ENCODE measurements around the gene RHBDD3. TPM values are rescaled to one million over a fixed set of nuclear protein-coding genes. Genes with fewer than 3 reads are reported as not detected.

The RHBDD3 gene
- 10 to 100 TPM; 30.0 to 34.7 TPM for total RNA-seq

DNA sequence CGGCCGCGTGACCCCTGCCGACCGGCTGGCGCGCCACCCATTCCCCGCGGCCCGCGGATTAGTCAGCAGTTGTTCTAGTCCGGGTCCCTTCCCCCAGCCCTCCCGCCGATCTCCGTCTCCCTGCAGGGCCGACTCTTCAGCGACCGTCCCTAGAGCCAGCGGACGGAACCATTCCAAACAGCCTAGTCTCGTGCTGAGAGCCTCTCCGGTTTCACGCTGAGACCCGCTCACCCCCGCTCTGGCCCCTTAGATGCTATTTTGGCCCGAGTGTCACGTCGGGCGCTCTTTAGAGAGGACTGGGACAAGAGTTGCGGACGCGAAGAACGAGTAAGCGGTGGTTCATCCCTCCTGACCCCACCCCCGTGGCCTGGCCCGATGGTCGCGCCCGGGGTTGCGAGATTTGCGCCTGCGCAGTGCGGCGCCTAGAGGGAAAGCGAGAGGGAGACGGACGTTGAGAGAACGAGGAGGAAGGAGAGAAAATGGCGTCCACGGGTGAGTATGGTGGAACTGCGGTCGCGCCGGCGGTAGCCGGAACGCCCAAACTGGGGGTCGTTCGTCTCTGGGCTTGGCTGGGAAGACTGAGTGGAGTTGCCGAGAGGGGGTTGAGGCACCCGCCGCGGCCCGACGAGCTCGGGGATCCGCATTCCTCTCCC, at the start of gene RHBDD3, which contains the start of gene EWSR1:
Gene RHBDD3, minus strand, starts transcription at position 124 of the 653 bp plus-strand sequence. CDS start 2,355 bp downstream, outside the sequence.
Gene EWSR1, plus strand, starts transcription at position 411 of the 653 bp plus-strand sequence. Its CDS starts 69 bp downstream, at position 480.
- POLR2A ChIA-PET = interaction anchor here (0.6 to 1.1 kb wide), 9 partner anchors 17 to 151 kb away, joined by 3 to 6 read pairs (median 4); partner anchors contain the start of gene AP1B1
- ATAC-seq = peak; percentile 87

DNA sequence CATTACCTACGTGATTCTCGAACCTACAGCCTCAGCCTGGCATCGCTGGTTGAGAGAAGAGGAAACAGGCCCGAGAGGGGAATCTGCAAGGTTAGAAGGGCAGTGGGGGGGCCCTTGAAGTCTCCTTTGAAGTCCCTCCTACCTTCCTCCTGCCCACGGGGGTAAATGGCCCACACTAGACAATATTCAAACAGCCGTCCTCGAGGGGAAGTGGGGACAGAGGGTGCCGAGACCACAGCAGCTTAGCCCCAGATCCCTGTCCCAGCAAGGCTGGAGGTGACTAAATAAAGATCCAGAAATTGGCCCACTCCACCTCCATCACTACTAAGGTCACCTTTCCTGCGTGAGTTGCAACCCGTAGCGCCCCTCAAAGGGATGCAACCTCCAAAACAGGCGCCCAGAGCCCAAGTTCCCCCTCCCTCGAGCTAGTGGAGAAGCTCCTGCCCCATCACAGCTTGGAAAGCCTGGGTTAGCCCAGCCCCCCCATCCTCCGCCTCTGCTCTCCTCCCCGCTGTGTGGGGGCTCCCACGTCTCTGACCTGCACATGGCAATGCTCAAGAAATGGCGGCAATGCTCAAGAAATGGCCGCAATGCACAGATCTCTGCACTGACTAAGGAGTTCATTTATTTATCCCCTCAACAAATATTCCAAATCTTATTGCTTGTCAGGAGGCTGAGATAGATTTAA, 48.5 kb upstream of the RHBDD3 start:
- Mint-ChIP-seq H3K4me3 (peak overlapping the region; percentile 18), H3K9me3 (ENCODE audit: insufficient read depth) (no peaks in the 10 kb centered on the region), H3K4me1 (ENCODE audit: low read depth) (peaks cover 25% of the 10 kb centered on the region), H3K27ac (no peak overlapping the region), H3K27me3 (ENCODE audit: low read depth) (peaks cover 38% of the 10 kb centered on the region), H3K36me3 (ENCODE audit: low read depth) (peaks cover 6% of the 10 kb centered on the region)
- ChIA-PET CTCF (interaction anchor here (0.6 kb wide), 1 partner anchor 9 kb away, joined by 3 read pairs; no protein-coding TSS in a partner anchor), POLR2A (interaction anchor here (0.6 kb wide), 1 partner anchor 88 kb away, joined by 3 read pairs; no protein-coding TSS in a partner anchor)
- ATAC-seq (no peak), DNase-seq (no peak)

More for the DNA sequence above, at the start of gene RHBDD3, which contains the start of gene EWSR1:
- CTCF ChIA-PET = interaction anchor here (2.1 kb wide), 1 partner anchor 22 kb away, joined by 7 read pairs; no protein-coding TSS in a partner anchor
- H3K9me3 Mint-ChIP-seq (ENCODE audit: insufficient read depth) = no peaks in the 10 kb centered on the region
- peak within 1 kb of the TSS; percentile 100 for H3K27ac Mint-ChIP-seq
- H3K36me3 Mint-ChIP-seq (ENCODE audit: low read depth) = peaks cover 62% of the 10 kb centered on the region
- H3K4me3 Mint-ChIP-seq = peak within 1 kb of the TSS; percentile 87
- peak; percentile 95 for DNase-seq
- H3K4me1 Mint-ChIP-seq (ENCODE audit: low read depth) = peaks cover 47% of the 10 kb centered on the region
- H3K27me3 Mint-ChIP-seq (ENCODE audit: low read depth) = no peaks in the 10 kb centered on the region

DNA sequence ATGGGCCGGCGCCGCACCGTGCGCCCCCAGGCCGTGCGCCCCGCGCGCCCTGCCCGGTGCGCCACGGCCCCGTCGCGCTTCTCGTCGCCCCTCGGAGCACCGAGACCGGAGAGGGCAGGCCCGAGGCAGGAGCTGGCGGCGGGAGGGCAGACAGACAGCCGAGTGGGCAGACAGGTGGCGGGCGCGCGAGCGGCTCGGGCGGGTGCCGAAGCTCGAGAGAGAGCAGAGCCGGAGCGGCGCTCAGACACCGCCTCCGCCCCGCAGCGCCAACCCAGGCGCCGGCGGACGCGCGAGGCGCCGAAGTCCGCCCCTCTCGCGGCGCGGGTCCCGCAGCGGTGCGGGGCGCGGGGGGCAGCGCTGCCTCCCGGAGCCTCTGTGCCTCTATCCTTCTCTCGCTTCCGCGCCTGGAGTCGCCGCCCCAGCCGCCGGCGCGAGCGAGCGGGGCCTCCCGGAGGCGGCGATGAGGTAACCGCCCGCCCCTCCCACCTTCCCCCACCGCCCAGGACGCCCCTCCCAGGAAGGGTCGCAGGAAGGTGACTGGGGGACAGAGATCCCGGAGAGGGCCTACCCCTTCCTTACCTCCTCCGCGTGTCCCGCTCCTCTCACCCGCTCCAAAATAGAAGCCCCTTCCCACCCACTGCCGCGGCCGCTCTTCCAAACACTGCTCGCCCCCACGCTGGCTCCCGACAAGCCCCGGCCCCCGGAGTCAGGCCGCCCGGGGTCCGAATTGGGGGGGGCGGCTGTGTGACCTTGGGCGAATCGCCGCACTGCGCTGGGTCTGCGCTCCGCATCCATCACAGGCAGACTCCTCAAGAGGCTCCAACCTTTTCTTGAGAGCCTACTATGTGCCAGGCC, 47.7 kb upstream of the RHBDD3 start, which contains the start of gene RASL10A:
Gene RASL10A, minus strand, starts transcription at position 412 of the 855 bp plus-strand sequence. CDS start 451 bp downstream, outside the sequence.
- DNase-seq (no peak), ATAC-seq (peak; percentile 8)
- peaks cover 6% of the 10 kb centered on the region for H3K36me3 Mint-ChIP-seq (ENCODE audit: low read depth)
- H3K9me3 Mint-ChIP-seq (ENCODE audit: insufficient read depth) = no peaks in the 10 kb centered on the region
- CTCF ChIA-PET = no interaction called here
- peak within 1 kb of the TSS; percentile 59 for H3K4me3 Mint-ChIP-seq
- peak within 1 kb of the TSS; percentile 43 for H3K27ac Mint-ChIP-seq
- H3K27me3 Mint-ChIP-seq (ENCODE audit: low read depth) = peaks cover 38% of the 10 kb centered on the region
- peaks cover 31% of the 10 kb centered on the region for H3K4me1 Mint-ChIP-seq (ENCODE audit: low read depth)
- POLR2A ChIA-PET = interaction anchor here (0.6 kb wide), 1 partner anchor 89 kb away, joined by 3 read pairs; no protein-coding TSS in a partner anchor

DNA sequence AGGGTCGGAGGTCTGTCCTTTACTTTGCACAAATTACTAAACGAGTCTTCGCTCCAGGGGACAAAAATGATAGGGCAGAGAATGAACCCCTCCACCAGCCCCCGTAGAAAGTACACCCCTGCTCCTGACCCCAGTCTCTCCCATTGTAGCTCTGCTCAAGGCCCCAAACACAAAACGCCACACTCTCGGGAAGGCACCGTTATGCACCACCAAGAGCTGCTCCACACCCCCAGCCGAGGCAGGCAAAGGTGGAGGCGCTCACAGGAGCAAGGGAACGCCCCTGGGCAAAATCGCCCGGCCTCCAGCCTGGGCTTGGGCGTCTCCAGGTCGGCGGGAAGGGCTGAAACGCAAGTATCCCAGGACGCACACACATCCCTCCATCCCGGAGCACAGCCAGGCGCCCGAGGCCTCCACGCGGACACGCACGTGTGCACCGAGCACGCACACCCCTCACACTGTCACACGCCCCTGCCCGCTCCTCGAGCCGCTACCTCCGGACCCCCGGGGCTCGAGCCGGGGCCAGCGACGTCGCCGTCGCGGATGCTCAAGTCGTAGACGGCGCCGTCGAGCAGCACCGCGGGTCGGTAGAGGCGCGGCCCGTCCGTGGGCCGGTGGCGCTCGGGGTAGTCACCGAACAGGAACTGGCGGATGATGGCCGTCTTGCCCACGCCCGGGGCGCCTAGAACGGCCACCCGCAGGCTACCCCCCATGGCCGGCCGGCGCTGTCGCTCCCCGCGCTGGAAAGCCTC, 46.9 kb upstream of the RHBDD3 start:
- H3K4me3 Mint-ChIP-seq = peak overlapping the region; percentile 59
- no peaks in the 10 kb centered on the region for H3K9me3 Mint-ChIP-seq (ENCODE audit: insufficient read depth)
- CTCF ChIA-PET = no interaction called here
- H3K36me3 Mint-ChIP-seq (ENCODE audit: low read depth) = peaks cover 6% of the 10 kb centered on the region
- POLR2A ChIA-PET = interaction anchor here (2.2 kb wide), 1 partner anchor 46 kb away, joined by 6 read pairs; no protein-coding TSS in a partner anchor
- peak overlapping the region; percentile 43 for H3K27ac Mint-ChIP-seq
- H3K27me3 Mint-ChIP-seq (ENCODE audit: low read depth) = peaks cover 38% of the 10 kb centered on the region
- peaks cover 34% of the 10 kb centered on the region for H3K4me1 Mint-ChIP-seq (ENCODE audit: low read depth)
- ATAC-seq (no peak), DNase-seq (no peak)

DNA sequence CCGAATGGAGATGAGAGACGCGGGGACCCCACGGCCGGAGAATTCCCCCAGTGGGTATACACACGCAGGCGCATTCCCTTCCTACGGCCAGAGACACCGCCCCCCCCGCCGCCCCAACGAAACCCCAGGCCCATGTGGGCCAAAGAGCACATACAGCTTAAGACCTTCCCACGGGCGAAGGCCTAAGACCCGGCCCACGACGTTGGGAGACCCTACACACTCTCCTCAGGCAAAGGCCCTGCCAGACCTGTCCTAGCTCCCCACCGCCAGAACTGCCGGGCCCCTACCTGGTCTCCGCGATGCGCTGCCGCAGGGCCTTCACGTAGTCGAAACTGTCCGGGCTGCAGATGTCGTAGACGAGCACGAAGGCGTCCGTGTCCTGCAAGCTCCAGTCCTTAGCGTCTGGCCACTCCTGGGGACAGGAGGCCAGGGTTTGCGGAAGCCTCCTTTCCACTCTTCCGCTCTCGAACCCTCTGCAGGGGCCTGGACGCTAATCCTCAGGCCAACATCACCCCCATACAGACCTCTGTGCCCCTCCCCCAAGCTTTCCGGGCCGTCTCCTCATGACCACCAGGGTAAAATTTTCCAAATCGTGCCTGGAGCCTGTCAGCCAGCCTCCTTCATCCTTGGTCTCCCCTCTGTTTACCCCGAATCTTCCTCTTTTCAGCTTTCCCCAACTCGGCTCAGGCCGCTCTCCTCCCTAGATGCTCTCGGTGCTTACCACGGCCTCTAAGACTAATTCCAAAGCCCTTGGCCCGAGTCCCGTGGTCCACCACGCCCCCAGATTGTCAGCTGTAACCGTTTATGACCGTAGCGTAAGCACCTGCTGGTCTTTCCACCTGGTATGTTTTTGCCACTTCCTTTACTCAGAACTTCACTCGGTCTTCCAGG, 46.0 kb upstream of the RHBDD3 start:
- H3K9me3 Mint-ChIP-seq (ENCODE audit: insufficient read depth) = no peaks in the 10 kb centered on the region
- H3K4me1 Mint-ChIP-seq (ENCODE audit: low read depth) = peaks cover 42% of the 10 kb centered on the region
- DNase-seq (no peak), ATAC-seq (peak; percentile 2)
- peak overlapping the region; percentile 43 for H3K27ac Mint-ChIP-seq
- CTCF ChIA-PET = interaction anchor here (0.6 to 2.2 kb wide), 7 partner anchors 8 to 908 kb away, joined by 3 to 8 read pairs (median 4); no protein-coding TSS in a partner anchor
- H3K36me3 Mint-ChIP-seq (ENCODE audit: low read depth) = peaks cover 6% of the 10 kb centered on the region
- POLR2A ChIA-PET = interaction anchor here (2.2 kb wide), 1 partner anchor 45 kb away, joined by 6 read pairs; no protein-coding TSS in a partner anchor
- H3K27me3 Mint-ChIP-seq (ENCODE audit: low read depth) = peaks cover 38% of the 10 kb centered on the region
- peak overlapping the region; percentile 59 for H3K4me3 Mint-ChIP-seq

DNA sequence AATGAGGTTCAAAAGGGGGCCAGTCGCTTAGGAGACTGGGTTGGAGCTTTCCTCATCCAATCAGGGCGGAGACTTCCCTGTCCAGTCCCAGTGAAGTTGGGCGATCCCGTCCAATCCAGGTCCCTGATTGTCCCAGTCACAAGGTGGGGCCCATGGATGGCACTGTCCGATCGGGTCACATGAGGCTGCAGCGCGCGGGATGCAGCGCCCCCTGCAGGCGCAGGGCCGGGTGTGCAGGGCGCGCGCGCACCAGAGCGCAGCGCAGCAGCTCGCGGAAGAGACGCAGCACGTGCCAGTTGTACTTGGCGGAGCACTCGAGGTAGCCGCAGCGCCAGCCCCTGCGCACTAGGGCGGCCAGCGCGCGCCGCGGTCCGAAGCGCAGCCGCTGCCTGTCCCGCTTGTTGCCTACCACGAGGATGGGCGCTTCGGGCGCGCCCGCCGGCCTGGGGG, 45.4 kb upstream of the RHBDD3 start:
- H3K36me3 Mint-ChIP-seq (ENCODE audit: low read depth) = peaks cover 6% of the 10 kb centered on the region
- DNase-seq = peak; percentile 41
- no peak overlapping the region for H3K27ac Mint-ChIP-seq
- ChIA-PET POLR2A (interaction anchor here (0.6 to 2.2 kb wide), 2 partner anchors 12 to 44 kb away, joined by 4 to 6 read pairs; no protein-coding TSS in a partner anchor), CTCF (interaction anchor here (0.6 to 2.2 kb wide), 9 partner anchors 8 to 908 kb away, joined by 3 to 8 read pairs (median 3); no protein-coding TSS in a partner anchor)
- no peaks in the 10 kb centered on the region for H3K9me3 Mint-ChIP-seq (ENCODE audit: insufficient read depth)
- H3K27me3 Mint-ChIP-seq (ENCODE audit: low read depth) = peaks cover 38% of the 10 kb centered on the region
- H3K4me3 Mint-ChIP-seq = no peak overlapping the region
- ATAC-seq = no peak
- peaks cover 49% of the 10 kb centered on the region for H3K4me1 Mint-ChIP-seq (ENCODE audit: low read depth)

DNA sequence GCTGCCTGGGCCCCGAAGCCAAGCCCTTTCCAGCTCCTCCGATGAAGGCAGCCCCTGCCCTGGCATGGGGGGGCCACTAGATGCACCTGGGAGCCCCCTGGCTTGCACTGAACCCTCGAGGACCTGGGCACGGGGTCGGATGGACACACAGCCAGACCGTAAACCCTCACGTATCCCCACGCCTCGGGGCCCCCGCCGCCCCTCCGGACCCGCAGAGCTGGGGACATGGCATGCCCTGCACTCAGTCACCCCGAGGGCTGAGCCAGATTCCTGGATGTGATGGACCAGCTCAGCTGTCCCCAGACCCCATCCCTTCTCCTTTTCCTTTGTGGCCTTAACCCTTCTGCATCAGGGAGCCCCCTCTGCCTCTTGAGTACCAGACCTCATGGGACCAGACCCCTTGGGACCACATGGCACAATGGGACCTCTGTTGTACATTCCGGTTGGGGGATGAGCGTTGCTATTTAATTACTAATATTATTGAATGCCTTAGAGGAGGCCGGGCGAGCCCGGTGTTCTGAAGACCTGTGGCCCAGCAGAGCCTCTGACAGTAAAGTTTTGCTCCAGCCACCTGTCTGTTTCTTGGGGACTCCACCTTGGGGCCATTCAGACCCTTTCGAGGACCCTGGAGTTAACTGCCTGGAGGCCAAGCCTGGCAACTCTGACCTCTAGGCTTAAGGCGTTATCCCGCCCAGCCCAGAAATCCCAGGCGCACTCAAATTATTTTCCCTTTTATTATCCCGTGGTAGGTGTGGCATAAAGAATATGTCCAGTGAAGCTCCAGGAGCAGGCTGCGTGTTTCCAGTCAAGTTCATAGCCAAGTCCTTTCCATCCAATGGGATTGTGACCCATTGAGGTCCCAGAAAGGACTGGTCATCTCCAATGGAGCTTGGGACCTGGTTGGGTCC, 44.7 kb upstream of the RHBDD3 start:
- no peaks in the 10 kb centered on the region for H3K9me3 Mint-ChIP-seq (ENCODE audit: insufficient read depth)
- POLR2A ChIA-PET = interaction anchor here (0.6 to 2.2 kb wide), 2 partner anchors 12 to 44 kb away, joined by 4 to 6 read pairs; no protein-coding TSS in a partner anchor
- DNase-seq (no peak), ATAC-seq (no peak)
- CTCF ChIA-PET = interaction anchor here (0.7 to 2.2 kb wide), 7 partner anchors 9 to 36 kb away, joined by 3 to 8 read pairs (median 3); no protein-coding TSS in a partner anchor
- no peak overlapping the region for H3K27ac Mint-ChIP-seq
- no peak overlapping the region for H3K4me3 Mint-ChIP-seq
- peaks cover 6% of the 10 kb centered on the region for H3K36me3 Mint-ChIP-seq (ENCODE audit: low read depth)
- H3K4me1 Mint-ChIP-seq (ENCODE audit: low read depth) = peaks cover 56% of the 10 kb centered on the region
- H3K27me3 Mint-ChIP-seq (ENCODE audit: low read depth) = peaks cover 38% of the 10 kb centered on the region

DNA sequence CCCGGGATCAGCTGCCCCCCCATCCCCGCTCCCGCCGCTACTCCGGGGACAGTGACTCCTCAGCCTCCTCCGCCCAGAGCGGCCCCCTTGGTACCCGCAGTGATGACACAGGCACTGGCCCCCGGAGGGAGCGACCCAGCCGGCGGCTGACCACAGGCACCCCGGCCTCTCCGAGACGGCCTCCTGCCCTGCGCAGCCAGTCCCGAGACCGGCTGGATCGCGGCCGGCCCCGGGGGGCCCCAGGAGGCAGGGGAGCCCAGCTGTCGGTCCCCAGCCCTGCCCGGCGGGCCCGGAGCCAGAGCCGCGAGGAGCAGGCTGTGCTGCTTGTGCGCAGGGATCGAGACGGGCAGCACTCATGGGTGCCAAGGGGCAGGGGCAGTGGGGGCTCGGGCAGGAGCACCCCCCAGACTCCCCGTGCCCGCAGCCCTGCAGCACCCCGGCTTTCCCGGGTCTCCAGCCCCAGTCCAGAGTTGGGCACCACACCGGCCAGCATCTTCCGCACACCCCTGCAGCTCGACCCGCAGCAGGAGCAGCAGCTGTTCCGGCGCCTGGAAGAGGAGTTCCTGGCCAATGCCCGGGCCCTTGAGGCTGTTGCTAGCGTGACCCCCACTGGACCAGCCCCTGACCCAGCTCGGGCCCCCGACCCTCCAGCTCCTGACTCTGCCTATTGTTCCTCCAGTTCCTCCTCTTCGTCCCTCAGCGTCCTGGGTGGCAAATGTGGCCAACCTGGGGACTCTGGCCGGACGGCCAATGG, 43.9 kb upstream of the RHBDD3 start:
- Mint-ChIP-seq H3K9me3 (ENCODE audit: insufficient read depth) (no peaks in the 10 kb centered on the region), H3K36me3 (ENCODE audit: low read depth) (peaks cover 6% of the 10 kb centered on the region), H3K27ac (no peak overlapping the region), H3K4me1 (ENCODE audit: low read depth) (peaks cover 58% of the 10 kb centered on the region), H3K27me3 (ENCODE audit: low read depth) (peaks cover 35% of the 10 kb centered on the region), H3K4me3 (no peak overlapping the region)
- DNase-seq = no peak
- no peak for ATAC-seq
- ChIA-PET CTCF (interaction anchor here (0.6 to 2.0 kb wide), 3 partner anchors 24 to 35 kb away, joined by 3 to 6 read pairs (median 3); no protein-coding TSS in a partner anchor), POLR2A (no interaction called here)
